Stimulated activated CD4-positive, alpha-beta T cell treated with anti-CD3 and anti-CD28 coated beads, Interleukin-4, amount 100 ng/mL, for 24 hours (primary cell): Measurements from ENCODE around the gene TSPAN2.

Experiments
- DNase-seq: peaks from one replicate; pipeline ENCODE4 v3.0.0-alpha.2; 2020

The TSPAN2 gene

DNA sequence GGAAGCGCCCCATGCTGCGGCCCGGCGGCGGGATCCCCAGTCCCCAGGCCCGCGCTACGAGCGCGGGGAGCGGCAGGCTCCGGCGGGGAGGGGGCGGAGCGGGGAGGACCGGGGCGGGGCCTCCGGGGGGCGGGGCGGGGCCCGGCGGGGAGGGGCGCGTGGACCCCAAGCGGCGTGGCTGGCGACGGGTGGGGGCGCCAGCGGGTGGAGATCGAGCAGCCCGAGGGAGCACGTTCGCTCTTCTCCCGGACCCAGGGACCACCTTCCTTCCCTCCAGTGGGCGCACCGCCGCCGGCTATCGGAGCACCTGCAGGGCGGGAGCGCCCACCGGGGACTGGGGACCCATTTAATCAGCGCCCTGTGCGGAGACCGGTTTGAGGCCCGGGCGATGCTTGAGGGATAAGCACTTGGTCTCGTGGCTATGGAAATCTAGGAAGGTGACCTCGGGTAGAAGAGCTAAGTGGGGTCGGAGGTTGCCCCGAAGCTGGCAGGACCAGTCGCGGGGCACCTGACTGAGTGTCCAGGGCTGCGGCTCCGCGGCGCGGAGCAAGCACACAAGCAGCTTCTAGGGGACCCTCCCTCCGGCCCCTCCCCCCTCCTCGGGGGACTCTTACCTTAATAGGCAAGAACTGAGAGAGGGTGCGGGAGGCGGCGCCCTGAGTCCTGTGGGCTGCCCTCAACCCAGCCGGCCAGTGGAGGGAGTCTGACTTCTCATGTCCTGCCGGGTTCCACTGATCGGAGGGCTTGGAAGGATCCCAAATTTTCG is at the start of gene TSPAN2:
Gene TSPAN2 (minus strand): TSS at position 84 of the 766 bp plus-strand sequence. CDS start 71 bp downstream, at position 13.
- peak; percentile 45 for DNase-seq

DNA sequence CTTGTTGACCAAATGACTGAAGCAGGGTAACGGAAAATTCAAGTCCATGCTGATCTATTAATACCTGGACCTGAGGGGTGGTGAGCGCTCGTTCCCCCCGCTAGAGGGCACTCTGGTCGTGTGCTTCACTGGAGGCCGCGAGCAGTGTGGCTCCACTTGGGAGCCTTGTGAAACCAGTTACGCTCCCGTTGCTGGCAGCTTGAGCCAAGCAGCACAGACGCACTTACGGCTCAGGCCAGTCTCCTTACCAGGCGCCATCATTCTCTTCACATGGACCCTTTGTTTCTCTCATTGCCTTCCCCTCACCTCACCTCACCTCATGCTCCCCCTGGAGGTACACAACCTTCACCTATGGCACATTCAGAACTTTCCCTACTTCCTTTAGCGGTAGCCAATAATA is 49.7 kb upstream of the TSPAN2 start:
- DNase-seq, result peak; percentile 63

DNA sequence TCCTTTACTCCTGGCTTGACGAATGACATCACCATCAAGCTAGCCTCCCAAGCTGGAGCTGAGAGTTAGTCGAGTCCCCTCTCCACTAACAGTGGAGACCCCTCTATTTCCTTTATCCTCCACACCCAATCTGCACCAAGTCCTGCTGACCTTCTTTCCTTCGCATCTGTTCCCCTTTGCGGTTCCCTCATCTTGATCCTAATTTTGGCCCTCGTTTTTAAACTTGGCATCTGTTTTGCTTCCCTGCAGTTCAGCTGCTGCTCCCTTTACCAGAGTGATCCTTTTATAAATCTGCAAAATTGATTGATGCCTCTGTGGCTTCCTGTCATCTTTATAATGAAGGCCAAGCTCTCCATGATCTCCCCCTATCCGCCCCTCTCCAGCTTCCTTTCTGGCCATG is 49.0 kb upstream of the TSPAN2 start:
- no peak for DNase-seq

DNA sequence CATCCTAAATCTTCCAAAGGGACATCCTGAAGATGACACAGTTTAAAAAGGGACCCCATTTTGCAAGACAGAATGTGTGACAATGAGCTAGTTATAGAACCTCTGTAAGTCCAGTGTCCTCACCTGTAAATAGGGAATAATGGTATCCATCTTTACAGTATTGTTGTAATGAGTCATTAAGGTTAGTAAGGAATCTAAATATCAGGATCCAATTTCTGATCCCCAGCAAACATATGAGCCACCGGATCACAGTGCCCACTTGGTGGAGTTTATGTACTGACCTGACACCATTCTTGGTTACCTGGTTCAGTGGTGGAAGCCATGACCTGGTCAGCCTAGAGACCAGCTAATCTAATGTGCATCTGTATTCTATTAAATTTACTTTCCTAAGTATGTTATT is 47.9 kb upstream of the TSPAN2 start:
- no peak for DNase-seq

DNA sequence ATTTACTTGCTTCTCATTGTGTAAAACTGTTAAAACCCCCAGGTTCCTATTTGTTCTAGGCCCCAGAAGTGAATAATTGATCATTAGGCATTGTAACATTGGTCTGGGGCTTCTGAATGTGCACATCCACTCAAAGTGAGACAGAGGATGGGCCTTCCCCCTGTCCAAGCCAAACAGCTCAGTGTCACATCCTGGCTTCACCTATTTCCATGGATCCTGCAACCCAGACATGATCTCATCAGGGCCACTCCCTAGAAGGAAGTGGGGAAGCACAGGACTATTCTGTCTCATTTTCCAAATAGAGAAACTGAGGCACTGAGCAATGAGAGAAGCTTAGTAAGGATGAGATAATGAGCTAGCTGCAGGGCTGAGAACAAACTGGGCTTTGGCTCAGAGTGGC is 47.4 kb upstream of the TSPAN2 start:
- DNase-seq, result no peak

DNA sequence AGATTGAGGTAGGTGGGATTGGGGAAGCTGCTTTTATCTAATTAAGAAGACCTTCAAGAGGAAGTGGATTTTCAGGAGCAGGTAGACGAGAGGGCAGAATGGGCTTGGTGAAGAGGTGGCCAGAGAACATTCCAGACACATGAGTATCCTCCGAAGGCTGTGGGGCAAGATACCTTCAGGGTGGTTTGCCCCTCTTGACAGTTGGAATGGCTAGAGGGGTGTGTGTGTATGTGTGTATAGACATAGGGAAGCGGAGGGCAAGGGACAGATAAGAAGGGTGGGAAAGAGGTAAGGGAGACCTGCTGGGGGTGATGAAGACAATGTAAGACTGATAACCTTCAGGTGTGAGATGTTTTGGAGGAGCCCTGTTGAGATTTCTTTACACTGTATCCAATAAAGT is 46.8 kb upstream of the TSPAN2 start:
- DNase-seq, result no peak

DNA sequence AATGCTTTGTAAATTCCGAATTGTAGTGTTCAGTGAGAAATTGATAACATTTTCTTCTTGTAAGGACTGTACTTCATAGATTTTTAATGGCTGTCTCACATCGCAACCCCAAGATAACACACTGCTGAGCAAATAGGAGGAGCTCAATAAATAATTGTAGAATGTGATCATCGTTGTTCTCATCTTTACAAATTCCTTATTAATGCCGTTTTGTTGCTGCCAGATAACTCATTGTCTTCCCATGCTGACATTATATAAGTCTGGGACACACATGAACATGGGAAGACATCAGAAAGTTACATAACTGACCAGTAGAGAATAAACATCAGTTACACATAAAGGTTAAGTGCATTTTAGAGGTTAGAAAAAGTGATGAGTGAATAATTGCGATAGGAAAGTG is 46.4 kb upstream of the TSPAN2 start:
- DNase-seq, result no peak

DNA sequence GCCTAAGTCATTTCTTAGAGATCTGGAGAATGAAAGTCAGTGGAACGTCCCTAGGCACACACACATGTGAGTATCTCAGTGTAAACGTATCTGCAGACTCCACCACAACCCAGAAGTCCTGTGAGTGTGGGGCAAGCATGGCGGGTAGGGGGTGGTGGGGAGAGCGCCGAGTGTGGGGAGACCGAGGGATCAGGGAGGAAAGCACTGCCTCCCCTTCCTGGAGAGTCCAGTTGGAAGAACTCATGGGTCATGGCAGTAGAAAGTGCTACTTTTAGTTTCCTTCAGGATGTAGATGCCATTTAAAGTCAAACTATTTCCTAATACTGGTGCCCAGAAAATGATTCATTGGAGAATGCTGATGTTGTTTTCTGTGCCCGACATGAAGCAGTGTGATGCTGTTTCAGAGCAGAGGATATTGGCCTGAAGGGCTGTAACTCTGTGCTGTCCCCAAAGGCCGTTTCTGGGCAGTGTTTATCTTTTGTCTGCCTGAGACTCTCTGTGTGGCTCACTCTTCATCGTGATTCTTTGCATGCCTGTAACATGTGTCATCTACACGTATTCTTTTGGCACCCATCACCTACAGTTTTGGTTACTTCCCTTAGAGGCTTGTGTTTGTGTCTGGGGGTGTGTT is 45.7 kb upstream of the TSPAN2 start:
- no peak for DNase-seq

DNA sequence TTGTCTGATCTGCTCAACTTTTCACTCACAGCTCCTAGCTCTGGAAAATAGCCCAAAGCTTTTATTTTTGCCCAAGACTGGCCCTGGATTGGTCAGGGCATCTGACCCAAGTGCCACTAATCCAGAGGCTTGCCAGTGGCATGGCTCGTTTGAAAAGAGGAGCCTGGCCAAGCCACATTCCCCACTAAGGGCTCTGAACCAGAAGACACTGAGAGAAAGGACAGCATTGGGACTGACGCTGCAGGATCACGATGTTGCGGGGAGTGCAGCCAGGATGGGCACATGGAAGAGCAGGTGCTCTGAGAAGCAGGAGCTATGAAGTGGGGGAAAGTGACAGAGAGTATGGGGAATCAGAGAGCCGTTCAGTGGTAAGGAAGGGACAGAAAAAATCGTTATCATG is 44.9 kb upstream of the TSPAN2 start:
- no peak for DNase-seq

DNA sequence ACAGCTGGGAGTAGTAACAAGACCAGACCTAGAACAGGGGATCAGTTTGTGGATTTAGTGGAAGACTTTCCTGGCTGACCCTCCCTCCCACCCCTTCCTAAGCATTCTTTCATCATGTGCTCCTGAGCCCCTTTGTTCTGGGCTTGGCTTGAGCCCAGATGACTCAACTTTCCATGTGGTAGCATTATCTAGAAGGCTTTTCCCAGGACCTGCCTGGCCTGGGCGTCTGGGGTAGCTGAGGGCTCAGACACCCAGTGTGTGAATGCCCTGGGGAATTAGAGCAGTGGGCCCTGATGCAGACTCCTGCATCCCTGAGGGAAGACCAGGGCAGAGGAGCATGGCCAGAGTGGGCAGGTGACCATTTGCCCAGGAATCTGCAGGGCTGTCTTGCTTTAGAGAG is 44.1 kb upstream of the TSPAN2 start:
- DNase-seq, result no peak

DNA sequence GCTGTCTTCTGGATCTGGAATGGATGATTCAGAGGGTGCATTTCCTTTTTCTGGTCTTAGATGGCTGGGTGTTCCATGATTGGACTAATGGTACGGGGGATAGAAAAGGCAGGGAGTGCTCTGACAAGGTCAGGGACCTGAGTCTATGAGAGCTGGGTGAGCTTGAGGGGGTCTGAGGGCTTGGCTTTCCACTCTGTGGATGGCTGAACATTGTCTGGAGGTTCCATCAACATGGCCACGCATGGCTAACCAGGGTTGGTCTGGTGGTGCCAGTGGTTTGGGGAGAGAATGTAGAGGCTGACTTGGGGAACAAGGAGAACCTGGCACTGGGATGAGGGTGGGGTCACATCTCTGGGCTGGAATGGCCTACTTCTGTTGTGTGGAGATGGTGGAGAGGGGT is 41.5 kb upstream of the TSPAN2 start:
- no peak for DNase-seq

DNA sequence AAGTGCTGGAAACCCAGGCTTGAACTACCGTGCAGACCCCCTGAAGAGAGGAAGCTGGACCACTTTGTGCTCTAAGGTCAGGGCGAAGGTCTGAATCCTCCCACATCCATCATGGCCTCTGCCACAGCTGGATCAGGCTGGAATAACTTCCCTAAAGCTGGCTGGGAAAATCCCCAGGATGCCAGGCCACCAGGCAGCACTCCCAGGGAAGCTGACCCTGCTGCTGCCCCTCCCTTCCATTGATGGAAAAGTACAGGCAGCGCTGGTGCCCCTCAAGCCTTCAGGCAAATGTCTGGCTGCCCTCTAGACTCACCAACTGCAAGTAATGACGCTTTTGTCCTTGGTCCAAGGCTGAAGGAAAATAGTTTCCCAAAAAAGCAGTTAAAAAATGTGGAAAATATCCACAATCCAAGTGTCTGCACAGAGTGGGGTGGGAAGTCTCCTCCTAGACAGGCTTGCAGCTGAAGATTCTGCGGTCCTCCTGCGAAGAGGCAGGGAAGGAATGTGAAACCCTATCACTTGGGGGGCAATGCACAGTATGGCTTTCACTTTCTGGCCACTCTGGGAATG is 39.9 kb upstream of the TSPAN2 start:
- DNase-seq, result no peak

DNA sequence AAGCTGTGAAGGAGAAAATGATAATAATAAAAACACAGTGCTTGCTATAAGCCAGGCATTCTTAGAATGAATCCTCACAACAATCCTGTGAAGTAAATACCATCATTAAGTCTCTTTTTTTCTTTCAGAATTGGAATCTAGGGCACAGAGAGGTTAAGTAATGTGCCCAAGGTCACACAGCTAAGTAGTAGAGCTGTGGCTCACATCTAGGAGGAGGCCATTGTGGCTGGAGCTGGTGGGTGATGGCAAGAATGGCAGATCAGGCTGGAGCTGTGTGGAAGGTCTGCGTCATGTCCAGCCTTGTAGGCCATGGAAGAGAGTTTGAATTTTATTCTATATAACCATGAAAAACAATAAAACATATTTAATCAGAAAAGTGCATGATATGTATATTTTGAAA is 38.2 kb upstream of the TSPAN2 start:
- no peak for DNase-seq

DNA sequence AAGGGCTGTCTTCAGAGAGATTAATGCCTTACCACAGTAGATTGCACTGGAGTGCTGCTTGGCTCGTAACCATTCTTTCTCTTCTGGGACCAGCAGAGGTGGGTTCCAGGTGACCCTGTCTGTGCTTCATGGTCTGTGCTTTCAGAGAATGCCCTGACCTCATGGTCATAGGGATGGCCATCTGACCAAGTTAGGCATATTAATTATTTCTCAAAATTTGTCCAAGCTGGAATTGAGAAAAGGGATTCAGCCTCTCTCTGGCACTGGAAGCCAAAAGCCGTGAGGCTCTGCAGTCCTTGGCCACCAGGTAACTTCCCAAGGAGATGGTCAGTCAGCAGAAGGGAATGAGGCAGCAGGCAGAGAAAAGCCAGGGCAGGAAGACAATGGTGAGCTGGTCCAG is 37.2 kb upstream of the TSPAN2 start:
- no peak for DNase-seq

DNA sequence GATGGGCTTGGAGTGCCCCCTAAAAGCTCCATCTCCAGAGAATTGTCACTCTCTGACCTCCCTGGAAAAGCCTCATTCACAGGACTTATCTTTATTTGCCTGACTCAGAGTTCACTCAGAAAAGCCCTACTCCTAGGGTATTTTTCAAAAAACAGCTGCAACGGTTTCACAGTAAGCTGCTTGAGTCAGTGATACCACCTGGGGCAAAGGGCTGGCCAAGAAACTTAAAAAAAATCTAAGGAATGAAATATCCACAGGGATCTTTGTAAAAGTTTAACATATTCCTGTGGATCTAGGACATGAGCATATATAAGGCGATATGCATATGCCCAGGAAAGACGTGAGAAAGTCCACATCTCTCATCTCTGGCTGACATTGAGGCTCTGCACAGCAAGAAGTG is 33.8 kb upstream of the TSPAN2 start:
- DNase-seq, result no peak

DNA sequence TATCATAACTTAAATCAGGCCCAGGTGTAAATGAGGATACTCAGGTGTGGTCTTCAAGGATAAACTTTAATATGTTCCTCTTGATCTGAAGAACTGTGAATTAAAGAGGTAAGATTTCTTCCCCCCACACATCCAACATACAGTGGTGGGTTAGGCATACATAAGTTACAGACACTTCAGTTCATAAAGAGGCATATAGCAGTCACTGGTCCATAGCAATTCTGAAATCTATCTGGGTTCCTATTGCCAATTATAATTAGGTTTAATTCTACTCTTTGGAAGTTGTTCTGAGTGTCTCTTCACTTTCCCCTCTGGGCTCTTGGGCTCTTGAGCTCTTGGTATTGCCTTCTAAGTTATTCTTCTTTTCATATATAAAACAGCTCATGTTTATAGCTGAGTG is 32.5 kb upstream of the TSPAN2 start:
- DNase-seq, result no peak

DNA sequence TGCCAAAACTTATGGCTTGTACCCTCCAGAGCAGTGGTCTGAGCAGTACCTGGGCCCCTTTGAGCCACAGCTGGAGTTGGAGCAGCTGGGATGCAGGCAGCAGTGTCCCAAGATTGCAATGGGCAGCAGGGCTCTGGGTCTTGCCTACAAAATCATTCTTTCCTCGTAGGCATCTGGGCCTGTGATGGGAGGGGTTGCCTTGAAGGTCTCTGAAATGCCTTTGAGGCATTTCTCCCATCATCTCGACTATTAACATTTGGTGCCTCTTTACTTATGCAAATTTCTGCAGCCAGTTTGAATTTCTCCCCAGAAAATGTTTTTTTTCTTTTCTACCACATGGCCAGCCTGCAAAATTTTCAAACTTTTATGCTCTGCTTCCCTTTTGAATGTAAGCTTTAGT is 31.0 kb upstream of the TSPAN2 start:
- DNase-seq, result no peak

DNA sequence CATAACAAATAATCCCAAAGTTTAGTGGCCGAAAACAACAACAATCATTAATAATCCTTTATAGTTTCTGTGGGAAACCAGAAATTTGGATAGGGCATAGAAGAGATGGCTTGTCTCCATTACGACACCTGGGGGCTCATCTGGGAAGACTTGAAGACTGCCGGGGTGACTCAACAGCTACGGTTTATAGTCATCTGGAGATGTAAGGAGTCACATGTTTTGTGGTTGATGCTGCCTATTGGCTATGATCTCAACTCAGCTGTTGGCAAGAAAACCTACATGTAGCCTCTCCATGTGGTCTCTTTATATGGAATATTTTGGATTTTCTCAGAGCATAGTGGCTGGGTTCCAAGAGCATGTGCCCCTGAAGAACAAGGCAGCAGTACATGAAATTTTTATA is 29.3 kb upstream of the TSPAN2 start:
- DNase-seq, result no peak

DNA sequence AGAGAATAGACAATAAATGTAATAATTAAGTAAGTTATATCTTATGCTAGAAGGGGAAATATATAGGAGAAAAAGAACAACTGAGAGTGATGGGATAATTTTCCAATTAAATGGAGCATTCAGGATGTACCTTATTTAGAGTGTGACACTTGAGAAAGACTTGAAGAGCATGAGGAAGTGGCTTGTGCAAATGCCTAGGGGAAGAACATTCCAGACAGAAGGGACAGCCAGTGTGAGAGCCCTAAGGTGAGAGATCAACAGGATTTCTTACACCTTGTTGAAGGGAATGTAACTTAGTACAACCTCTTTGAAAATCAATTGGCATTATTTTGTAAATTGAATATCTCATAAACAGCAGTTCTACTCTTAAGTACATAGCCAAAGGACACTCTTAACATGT is 28.8 kb upstream of the TSPAN2 start:
- DNase-seq, result no peak

DNA sequence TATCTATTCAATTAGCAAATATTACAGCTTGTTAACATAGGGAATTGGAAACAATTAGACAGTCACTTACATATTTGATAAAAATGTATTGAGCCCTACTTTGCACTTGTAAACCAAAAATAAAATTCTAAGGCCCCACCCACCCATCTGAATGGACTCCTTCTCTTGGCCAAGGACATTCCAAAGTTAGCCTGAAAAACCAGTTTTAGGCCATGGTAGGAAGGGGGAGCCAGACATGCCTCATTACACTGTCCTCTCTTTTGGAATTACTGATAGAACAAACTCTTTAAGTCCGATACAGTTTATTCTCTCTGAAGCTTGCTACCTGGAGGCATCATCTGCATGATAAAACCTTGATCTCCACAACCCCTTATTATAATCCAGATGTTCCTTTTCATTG is 28.0 kb upstream of the TSPAN2 start:
- DNase-seq, result no peak

DNA sequence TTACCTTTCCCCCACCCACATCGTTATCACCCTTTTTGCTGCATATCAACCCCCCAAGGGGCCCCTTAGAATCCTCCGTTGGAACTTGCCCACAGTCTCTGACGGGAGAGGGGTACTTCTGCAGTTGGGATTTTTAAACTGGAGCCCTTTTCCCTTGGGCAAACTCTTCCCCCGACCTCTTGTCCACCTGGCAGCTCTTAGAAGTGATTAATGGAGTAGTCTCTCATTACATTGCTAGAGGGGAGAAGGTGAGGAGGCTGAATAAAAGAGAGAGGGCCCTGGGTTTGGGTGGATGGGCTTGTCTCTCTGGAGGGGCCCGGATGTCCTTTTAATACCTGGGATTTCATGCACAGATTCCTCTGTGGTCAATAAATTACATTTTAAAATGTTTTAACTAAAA is 27.2 kb upstream of the TSPAN2 start:
- no peak for DNase-seq

DNA sequence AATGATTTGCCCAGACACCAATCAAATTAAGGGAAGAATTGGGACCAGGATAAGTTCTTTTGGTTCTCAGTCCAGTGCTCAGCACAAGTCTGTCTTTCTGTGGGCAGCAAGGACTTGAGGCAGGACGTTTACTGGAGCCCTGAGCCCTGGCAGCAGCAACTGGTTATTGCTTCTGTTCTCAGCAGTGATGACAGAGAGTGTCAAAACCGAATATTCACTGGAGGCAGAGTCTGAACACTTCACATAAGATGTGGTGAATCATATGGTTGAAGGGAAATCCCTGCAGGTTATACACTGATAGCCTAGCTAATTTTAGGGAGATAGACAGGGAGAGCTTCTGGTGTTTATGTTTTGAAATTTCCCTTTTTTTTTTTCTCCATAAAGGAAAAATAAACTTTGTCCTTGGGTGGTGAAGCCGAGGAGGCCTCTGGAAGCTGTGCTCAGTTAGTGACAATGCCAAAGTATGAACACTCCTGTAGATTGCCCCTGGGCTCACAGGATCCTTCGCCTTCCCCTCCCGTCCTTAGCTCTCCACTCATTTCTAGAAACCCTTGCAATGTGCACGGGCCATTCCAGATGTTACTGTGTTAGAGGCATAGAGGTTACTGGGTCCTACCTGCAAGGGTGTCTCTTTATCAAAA is 26.3 kb upstream of the TSPAN2 start:
- no peak for DNase-seq

DNA sequence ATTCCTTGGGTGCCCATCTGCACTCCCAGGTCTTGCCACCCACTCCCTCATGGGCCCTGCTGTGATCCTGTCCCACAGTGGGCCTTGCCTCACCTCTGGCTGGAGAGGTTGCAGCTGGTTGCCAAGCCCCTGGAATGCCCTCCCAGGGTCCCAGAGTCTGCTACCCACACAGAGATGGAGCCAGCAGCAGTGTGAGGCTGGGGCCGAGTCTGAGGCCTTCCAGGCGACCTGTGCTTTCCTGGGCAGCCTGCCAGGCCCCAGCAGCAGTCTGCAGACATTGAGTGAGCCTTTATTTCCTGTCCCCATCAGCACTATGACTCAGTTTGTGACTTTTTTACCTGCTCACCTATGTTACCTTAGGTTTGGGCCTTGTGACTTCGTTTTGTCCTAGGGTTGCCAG is 25.0 kb upstream of the TSPAN2 start:
- no peak for DNase-seq

DNA sequence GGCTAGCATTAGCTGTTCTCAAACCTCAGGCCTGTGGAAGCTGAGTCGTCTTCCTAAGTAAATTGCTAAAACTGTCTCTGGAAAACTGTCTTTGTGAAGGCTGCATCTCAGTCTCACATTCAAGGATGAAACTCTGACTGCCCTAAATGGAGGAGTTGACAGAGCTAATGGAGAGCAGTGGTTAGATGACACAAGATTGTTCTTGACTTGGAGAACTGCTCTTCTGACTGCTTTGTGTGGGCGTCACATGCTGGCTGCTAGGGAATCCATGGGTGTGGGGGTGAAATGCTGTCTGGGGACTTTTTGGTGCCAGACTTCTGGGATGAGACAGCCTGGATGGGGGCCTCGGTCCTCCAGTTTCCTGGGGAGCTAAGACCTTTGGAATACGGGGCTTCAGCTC is 24.5 kb upstream of the TSPAN2 start:
- DNase-seq, result no peak
